Renal cortical epithelial cell (primary cell): ENCODE data around the gene CSNK1G1. TPM values are rescaled to one million over a fixed set of nuclear protein-coding genes. Genes with fewer than 3 reads are reported as not detected.
A peak's percentile ranks its signal among the peaks of the same experiment; 100 is the strongest.
"Not testable (repeated sequence)": the region's sequence is repeated elsewhere in the genome, so short reads cannot be mapped to it uniquely, and the experiment has no call there.

Source experiments
- DNase-seq: peaks from one replicate; pipeline ENCODE4 v3.0.0-alpha.2; 2011; ENCODE audit warnings: low read depth
- total RNA-seq: library from RNA; depleted of rRNA; stranded (reverse); fragments of >200 nt; gene quantifications from 2 replicates; pipeline ENCODE4 v1.2.3, GENCODE V29; 2014

Gene CSNK1G1
- total RNA-seq, 1 donor from 2014 or later: 53.5 TPM

GRCh38 chr15:64245405-64245804 lies 110.6 kb downstream of the CSNK1G1 start:
- no peak for DNase-seq

DNA sequence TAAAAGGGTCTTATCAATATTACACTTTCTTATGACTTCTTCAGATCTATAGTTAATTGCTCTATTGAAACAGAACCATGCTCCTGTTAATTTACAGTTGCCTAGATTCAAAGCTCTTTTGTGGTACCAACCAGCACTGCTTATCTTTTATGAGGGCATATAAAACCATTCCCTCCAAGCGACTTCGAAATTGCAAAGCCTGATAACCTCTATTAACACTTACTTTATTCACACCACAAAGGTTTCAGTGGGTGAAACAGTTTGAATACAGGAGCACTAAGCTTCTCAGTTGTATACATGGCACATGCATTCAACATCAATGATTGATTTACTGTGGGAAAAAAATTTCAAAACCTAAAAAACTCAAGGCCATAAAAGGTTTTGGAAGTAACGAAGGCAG lies 118.3 kb downstream of the CSNK1G1 start:
- no peak for DNase-seq

GRCh38 chr15:64236156-64236894 lies 119.6 kb downstream of the CSNK1G1 start:
- no peak for DNase-seq

DNA sequence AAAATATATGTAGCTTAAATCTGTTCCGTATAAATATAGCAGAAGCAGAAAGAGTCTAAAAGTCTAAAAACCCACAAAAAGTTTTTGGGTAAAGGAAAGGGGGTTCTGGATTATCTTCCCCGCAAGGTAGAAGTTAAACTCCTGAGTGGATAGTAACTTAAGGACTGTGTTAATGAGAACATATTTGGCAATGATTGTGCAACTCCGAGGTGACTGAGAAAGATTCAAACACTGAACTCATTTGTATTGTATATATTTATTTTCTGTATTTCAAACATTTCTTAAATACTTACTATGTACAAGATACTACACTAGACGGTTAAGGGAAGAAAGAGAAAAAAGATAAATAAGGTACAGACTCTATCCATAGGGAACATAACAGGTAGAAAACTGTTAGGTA lies 120.4 kb downstream of the CSNK1G1 start:
- peak; percentile 25 for DNase-seq

DNA sequence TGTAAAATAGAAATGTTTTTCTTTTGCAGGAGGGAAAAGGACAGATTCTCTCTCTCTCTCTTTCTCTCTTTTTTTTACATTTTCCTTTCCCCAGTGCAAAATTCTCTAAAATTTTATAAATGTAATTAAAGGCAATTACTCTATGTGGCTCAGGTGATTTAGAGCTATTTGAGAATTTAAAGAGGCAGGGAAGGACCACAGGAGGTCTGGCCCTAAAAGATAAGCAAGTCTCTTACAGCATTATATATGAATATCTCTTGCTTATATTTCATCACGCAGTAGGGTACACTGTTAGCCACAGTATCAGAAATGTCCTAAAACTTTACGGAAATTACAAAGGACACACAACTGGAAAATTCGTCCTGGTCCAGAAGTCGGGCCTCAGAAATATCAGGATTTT lies 122.7 kb downstream of the CSNK1G1 start:
- no peak for DNase-seq

- DNase-seq: peak; percentile 95
Measured at GRCh38 chr15:64232400-64232799, 123.6 kb downstream of the CSNK1G1 start.

DNA sequence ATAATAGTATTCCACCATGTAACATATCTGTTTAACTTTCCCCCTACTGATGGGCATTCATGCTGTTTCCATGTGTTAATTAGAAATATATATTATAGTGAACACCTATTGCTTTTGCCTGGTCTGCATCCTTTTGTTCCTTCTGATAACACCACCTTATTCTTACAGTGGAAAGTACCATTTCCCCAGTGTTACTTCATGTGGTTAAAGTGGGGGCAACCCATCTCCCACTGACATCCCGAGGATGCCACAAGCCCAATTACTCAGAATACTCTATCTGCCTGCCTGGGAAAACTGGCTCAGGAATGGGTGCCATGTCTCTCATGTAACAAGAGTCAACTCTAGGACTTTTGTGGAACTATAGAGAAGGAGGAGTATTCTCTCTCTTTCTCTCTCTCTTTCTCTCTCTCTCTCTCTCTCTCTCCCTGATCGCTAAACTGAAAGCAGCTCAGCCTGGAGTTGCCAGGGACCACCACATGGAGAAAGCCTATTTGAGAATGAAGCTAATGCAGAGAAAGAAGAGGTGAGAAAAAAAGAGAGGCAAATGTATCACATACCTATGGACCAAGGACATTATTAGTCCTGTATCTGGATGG lies 126.7 kb downstream of the CSNK1G1 start:
- DNase-seq: peak; percentile 31

DNA sequence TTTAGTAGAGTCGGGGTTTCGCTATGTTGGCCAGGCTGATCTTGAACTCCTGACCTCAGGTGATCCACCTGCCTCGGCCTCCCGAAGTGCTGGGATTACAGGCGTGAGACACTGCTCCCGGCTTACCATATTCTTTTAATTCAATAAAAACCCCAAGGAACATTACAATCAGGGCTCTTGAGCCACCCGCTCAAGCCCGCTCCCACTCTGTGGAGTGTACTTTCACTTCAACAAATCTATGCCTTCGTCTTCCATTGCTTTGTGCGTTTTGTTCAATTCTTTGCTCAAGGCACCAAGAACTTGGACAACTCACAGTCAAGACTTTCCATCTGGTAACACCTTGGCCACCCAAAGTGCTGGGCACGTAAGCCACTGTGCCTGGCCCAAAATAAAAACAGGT lies 130.2 kb downstream of the CSNK1G1 start:
- no peak for DNase-seq

GRCh38 chr15:64224511-64224910 lies 131.5 kb downstream of the CSNK1G1 start:
- peak; percentile 44 for DNase-seq

- no peak for DNase-seq
Measured at GRCh38 chr15:64223882-64224281, 132.1 kb downstream of the CSNK1G1 start.

GRCh38 chr15:64222573-64223366 lies 133.2 kb downstream of the CSNK1G1 start:
- peak; percentile 27 for DNase-seq

DNA sequence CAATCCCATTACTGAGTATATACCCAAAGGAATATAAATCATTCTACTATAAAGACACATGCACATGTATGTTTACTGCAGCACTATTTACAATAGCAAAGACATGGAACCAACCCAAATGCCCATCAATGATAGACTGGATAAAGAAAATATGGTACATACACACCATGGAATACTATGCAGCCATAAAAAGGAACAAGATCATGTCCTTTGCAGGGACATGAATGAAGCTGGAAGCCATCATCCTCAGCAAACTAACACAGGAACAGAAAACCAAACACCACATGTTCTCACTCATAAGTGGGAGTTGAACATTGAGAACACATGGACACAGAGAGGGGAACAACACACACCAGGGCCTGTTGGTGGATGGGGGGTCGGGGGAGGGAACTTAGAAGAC lies 134.1 kb downstream of the CSNK1G1 start:
- DNase-seq: not testable (repeated sequence)

GRCh38 chr15:64217429-64217750 lies 138.6 kb downstream of the CSNK1G1 start:
- DNase-seq: not testable (repeated sequence)

DNA sequence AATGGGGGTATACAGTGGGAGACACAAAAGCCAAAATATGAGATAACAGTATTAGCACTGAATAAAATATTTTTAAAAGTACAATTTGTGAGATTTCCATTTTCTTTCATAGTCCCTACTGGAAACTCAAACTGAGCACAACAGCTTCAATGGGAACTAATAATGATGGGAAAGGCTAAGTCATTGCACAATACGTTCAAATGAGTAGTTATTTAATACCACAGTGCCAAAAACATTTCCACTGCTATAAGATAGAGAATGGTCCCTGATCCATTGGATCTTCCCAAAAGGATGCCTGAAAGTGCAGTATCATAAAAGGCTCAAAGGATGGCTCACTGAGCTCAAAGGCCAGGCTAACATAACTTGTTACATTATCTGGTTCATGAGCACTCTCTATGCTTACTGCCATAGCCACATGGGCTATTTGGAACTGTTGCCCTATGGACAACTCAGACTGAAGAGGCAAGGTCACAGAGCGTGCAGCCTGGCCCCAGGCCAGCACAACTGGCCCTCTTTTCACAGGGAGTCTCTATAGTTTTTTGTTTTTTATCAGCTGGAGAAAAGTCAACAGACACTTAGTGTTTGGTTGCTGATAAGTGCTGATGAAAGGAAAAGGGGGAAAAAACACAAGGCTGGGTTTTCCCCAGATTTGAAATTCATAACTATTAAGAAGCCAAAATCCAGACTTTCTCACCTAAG lies 139.1 kb downstream of the CSNK1G1 start:
- peak; percentile 7 for DNase-seq

GRCh38 chr15:64216196-64216595 lies 139.8 kb downstream of the CSNK1G1 start:
- DNase-seq: no peak

GRCh38 chr15:64213646-64214045 lies 142.3 kb downstream of the CSNK1G1 start:
- no peak for DNase-seq

DNA sequence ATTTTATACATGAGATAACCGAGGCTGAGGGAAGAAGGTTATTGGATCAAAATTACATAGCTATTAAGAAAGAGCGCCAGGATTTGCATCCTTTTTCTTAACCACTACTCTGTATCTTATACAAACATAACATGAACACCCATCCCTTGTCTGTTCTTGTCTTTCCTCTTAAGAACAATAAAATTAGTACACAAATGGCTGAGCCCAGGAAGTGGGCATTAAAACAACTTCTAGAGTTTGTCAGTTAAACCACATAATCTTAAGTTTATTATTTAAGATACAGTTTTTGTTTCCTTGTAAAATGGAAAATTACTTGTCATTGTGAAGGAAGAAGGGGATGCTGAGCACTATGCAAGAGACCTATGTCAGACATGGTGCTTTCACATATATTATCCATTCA lies 144.3 kb downstream of the CSNK1G1 start:
- no peak for DNase-seq

GRCh38 chr15:64210371-64210770 lies 145.6 kb downstream of the CSNK1G1 start:
- peak; percentile 9 for DNase-seq

DNA sequence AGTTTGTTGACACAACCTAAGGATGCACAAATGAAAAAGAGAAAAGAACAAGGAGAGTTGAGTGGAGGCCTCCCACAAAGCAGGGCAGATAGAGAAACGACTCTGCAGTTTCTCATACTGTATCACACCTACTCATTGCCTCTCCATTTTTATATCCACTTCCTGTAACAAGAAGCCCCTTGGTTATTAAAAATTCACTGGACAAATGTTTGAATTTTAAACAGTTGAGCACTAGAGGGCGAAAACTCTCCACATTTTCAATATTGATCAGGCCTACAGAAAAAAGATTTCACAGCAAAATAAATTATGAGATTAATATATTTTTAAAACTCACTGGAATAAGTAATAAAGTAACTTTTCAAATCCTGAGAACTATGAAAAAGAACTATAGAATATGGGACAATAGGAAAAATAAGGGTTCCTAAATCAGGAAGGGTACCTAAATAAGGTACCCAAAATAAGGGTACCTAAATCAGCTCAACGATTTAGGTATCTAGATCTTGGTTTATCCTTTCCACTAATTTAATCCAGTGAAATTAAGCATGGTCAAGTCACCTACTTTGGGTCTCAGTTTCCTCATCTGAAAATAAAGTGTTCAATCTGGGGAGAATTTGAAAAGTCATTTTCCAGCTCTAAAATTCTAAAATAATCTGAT lies 146.2 kb downstream of the CSNK1G1 start:
- DNase-seq: peak; percentile 56

DNA sequence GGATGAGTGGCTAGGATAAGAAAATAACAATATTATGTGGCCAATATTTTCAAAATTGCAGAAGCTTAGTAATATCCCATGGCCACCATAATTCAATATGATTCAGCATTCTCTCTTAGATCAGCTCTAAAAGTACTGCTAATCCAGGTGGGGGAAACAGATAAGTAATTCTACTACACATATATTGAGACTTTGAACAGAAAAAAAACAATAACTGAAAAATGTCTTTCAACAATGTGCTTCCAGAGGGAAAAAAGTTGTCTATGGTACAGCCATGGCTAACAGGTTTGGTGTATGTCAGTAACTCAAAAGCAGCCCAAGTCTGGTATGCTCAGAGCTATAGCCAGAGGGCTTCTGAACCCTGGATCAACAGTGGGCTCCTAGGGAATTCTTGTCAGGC lies 150.8 kb downstream of the CSNK1G1 start:
- DNase-seq: no peak

- DNase-seq: no peak
Measured at GRCh38 chr15:64197425-64197824, 158.5 kb downstream of the CSNK1G1 start.

DNA sequence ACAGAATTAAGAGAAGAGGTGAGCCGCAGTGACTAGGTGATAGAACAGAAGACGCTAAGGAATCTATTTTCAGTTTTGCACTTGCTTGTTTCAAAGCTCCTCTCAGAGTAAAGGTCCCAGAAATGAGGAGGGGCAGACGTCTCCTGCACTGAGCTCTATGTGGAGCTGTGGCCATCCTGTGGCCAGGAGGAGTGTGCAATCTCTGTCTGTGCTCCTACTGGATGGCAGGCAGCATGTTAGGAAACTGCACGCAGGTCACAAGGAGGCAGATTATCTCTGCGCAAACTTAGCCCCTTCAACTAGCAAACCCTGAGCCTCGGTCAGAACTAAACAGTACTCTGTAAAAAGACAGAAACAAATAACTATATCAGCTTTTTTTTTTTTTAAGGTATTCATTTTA lies 162.0 kb downstream of the CSNK1G1 start:
- no peak for DNase-seq
